Esophagus (tissue), 2 donors: ENCODE measurements around the gene NR4A3. TPM values are rescaled to one million over a fixed set of nuclear protein-coding genes. Genes with fewer than 3 reads are reported as not detected.

Experiments used
- H3K27ac ChIP-seq, 2 donors: one replicate each; pipeline ENCODE4 v1.5.1; 2013; ENCODE audit warnings: low read depth in 2 of 2, mild to moderate bottlenecking in 2 of 2, inconsistent platforms in 1 of 2, low read length in 1 of 2, moderate library complexity in 1 of 2
- H3K27me3 ChIP-seq, 2 donors: one replicate each; pipeline ENCODE4 v1.6.1; 2013; ENCODE audit warnings: low read length in 2 of 2, control low read depth in 1 of 2, mild to moderate bottlenecking in 1 of 2; ENCODE audit not compliant: insufficient read depth in 2 of 2, control insufficient read depth in 1 of 2
- H3K36me3 ChIP-seq, 2 donors: one replicate each; pipeline ENCODE4 v1.6.1; 2013; ENCODE audit warnings: low read length in 1 of 2; ENCODE audit not compliant: control insufficient read depth in 2 of 2, insufficient read depth in 2 of 2
- H3K4me1 ChIP-seq, 2 donors: one replicate each; pipeline ENCODE4 v1.6.1; 2013; ENCODE audit warnings: low read length in 1 of 2; ENCODE audit not compliant: control insufficient read depth in 2 of 2, insufficient read depth in 2 of 2
- H3K4me3 ChIP-seq, 2 donors: one replicate each; pipeline ENCODE4 v1.5.1; 2013; ENCODE audit warnings: low read length in 2 of 2, mild to moderate bottlenecking in 2 of 2, low read depth in 1 of 2, moderate library complexity in 1 of 2
- H3K9me3 ChIP-seq, 2 donors: one replicate each; pipeline ENCODE4 v1.6.1; 2013; ENCODE audit warnings: mild to moderate bottlenecking in 2 of 2, low read depth in 1 of 2, low read length in 1 of 2, moderate library complexity in 1 of 2; ENCODE audit not compliant: control insufficient read depth in 2 of 2, insufficient read depth in 1 of 2
- WGBS, 2 donors: extraction: QIAGEN DNeasy Blood & Tissue Kit; methylation state at CpG; one replicate each; pipeline ENCODE4 v1.1.7; 2013; 5-methylcytosine and 5-hydroxymethylcytosine counted together
- polyA plus RNA-seq, 2 donors: library from polyadenylated mRNA; stranded (reverse); fragments of 200-250 nt; gene quantifications; one replicate each; pipeline ENCODE4 v1.2.3, GENCODE V29; 2013
- donor health status: healthy with polysubstance abuse.
- donor health status: Bipolar disorder and iron deficiency.

The NR4A3 gene
- polyA plus RNA-seq, 2 donors: 0.29 to 0.33 TPM

DNA sequence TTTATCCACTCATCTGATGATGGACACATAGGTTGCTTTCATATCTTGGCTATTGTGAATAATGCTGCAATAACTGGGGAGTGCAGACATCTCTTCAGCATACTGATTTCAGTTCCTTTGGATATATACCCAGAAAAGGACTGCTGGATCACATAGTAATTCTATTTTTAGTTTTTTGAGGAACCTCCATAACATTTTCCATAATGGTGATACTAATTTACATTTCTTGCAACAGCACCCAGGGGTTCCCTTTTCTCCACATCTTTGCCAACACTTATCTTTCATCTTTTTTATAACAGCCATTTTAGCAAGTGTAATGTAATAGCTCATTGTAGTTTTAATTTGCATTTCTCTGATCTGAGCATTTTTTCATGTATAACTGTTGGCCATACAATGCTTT lies 34.1 kb upstream of the NR4A3 start:
- H3K4me1 ChIP-seq: no peaks in the 10 kb centered on the region
- no peak overlapping the region for H3K4me3 ChIP-seq
- H3K36me3 ChIP-seq: no peaks in the 10 kb centered on the region
- no peaks in the 10 kb centered on the region for H3K27me3 ChIP-seq
- H3K9me3 ChIP-seq: no peaks in the 10 kb centered on the region
- no peak overlapping the region for H3K27ac ChIP-seq

DNA sequence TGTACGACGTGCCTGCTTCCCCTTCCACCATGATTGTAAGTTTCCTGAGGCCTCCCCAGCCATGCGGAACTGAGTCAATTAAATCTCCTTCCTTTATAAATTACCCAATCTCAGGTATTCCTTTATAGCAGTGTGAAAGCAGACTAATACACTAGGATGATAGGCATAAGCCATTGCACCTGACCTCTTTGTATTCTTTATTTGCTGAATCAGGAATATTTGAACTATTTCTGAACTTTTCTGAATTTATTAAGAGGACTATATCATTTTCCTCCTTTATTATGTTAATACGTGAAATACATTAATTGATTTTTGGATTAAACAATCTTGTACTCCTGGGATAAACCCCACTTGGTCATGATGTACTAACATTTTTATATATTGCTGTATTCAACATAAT lies 28.2 kb upstream of the NR4A3 start:
- Histone ChIP-seq H3K4me1 (no peaks in the 10 kb centered on the region), H3K9me3 (no peaks in the 10 kb centered on the region), H3K27me3 (no peaks in the 10 kb centered on the region), H3K4me3 (no peak overlapping the region), H3K27ac (no peak overlapping the region), H3K36me3 (no peaks in the 10 kb centered on the region)
- 93 to 95% methylated on average over 4 of the region's 4 CpGs for WGBS, 2 donors

DNA sequence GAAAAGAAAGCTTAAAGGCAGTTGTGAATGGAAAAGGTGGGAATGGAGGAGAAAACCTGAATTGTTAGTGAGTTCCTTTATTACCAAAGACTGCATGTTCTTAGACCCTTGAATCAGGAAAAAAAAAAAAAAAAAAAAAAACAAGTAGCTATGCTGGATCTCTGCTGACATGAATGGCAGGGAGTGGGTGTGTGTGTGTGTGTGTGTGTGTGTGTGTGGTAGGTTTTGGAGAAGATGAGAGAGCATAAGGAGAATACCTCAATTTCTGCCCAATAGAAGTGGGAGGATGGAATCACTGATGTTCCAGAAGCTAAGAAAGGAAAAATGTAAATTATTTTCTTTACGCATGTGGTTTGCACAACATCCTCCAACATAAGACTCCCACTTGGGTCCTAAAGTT lies 25.5 kb upstream of the NR4A3 start:
- H3K9me3 ChIP-seq: no peaks in the 10 kb centered on the region
- 98 to 100% methylated on average over 1 of the region's 1 CpG for WGBS, 2 donors
- H3K27me3 ChIP-seq: no peaks in the 10 kb centered on the region
- no peak overlapping the region for H3K27ac ChIP-seq
- no peaks in the 10 kb centered on the region for H3K4me1 ChIP-seq
- no peak overlapping the region for H3K4me3 ChIP-seq
- no peaks in the 10 kb centered on the region for H3K36me3 ChIP-seq

DNA sequence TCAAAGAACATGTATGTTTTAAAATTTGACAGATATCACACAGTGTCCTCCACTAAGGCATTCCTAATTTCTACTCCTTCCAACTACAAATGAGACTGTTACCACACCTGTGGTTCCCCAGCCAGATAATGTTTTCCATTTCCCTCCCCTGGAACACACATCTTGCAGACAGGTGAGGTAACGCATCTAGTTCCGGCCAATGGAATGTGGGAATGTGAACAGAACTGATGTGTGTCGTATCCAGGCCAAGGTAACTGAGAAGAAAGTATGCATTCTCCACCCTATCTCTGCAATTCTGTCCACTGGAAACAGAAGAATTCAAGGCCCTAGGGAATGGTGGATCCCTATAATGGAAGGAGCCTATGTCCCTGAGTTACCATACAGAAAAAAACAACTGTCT lies 19.9 kb upstream of the NR4A3 start:
- whole genome bisulfite sequencing, 2 donors: 98% methylated on average over 3 of the region's 3 CpGs
- Histone ChIP-seq H3K27ac (no peak overlapping the region), H3K4me3 (no peak overlapping the region), H3K27me3 (no peaks in the 10 kb centered on the region), H3K36me3 (no peaks in the 10 kb centered on the region), H3K4me1 (no peaks in the 10 kb centered on the region), H3K9me3 (no peaks in the 10 kb centered on the region)

DNA sequence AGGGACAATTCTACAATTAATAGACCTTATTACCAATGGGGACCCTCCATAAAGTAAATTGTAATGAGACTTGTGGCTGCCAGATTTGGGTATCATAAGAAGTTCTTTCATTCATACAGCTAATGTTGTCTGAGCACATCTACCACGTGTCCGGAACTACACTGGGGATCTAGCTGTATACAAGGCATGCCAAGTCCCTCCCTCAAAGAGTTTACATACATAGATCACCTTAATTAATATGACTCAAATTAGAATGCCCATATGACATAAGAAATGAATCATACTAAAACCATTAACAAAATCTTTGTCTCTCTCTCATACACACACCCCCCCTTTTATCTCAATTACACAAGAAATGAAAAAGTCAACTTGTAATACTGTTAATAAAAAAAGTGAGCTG lies 18.0 kb upstream of the NR4A3 start:
- no peak overlapping the region for H3K4me3 ChIP-seq
- WGBS, 2 donors: 73 to 88% methylated on average over 2 of the region's 2 CpGs
- no peaks in the 10 kb centered on the region for H3K36me3 ChIP-seq
- H3K27ac ChIP-seq: no peak overlapping the region
- no peaks in the 10 kb centered on the region for H3K27me3 ChIP-seq
- H3K4me1 ChIP-seq: no peaks in the 10 kb centered on the region
- H3K9me3 ChIP-seq: no peaks in the 10 kb centered on the region

DNA sequence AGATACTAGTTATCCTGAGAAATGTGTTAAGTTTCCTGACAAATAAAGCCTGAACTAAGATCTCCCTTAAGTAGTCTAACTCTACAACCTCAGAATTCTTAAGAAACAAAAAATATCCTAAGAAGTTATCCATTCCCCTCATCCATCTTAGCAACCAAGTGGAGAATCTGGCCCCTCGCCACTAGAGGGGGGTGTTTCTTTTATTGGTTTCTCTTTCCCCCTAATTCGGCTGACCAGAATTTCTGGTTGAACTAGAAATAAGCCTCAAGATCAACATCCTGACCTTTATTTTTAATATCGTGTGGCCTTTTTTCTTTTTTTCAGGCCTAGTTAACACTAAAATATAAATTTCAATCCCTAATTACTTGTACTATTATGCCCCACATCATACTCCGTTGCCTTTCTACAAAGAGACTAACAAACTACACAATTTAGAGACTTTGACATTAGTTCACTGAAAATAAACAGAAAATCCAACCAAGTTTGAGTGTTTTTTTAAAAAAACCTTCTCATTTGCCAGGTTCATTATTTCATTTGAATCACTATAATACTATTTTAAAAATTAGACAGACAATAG lies 14.3 kb upstream of the NR4A3 start:
- no peaks in the 10 kb centered on the region for H3K9me3 ChIP-seq
- H3K4me1 ChIP-seq: no peaks in the 10 kb centered on the region
- no peaks in the 10 kb centered on the region for H3K27me3 ChIP-seq
- no peak overlapping the region for H3K27ac ChIP-seq
- no peak overlapping the region for H3K4me3 ChIP-seq
- H3K36me3 ChIP-seq: no peaks in the 10 kb centered on the region
- WGBS, 2 donors: 19 to 22% methylated on average over 4 of the region's 4 CpGs

DNA sequence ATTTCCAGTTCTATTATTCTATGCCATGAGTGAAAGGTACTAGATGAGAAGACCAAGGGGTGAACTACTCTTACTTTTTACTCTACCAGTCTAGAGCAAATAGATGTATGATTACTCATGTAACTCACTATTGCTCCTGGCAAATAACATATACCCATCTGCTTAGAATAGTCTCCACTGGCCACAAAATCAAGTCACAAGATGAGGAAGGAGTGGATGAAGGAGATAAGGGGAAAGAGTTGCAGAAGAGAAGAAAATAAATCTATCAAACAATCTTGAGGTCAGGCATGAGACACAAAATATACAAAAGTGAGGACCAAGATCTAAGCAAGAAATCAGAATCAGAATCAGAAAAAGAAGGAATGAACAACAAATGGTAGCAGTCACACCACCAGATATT lies 13.7 kb upstream of the NR4A3 start:
- no peaks in the 10 kb centered on the region for H3K27me3 ChIP-seq
- no peak overlapping the region for H3K27ac ChIP-seq
- no peak overlapping the region for H3K4me3 ChIP-seq
- H3K9me3 ChIP-seq: no peaks in the 10 kb centered on the region
- no peaks in the 10 kb centered on the region for H3K4me1 ChIP-seq
- H3K36me3 ChIP-seq: no peaks in the 10 kb centered on the region

DNA sequence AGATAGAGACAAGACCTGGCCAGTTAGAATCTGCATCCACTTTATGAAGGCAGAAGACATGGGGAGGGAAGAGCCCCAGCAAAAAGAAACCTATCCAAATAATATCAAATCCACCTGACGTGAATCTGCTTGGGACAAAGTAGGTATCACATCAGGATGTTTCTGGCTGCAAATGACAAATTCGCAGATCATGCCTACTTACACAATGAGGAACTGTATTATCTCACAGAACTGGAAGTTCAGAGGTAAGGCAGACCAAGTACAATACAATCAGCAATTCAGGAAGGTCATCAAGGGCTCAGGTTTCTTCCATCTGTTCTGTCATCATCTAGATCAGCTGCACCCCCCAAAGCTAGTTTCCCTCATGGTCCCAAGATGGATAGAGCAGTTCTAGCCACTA lies 13.2 kb upstream of the NR4A3 start:
- Histone ChIP-seq H3K27ac (no peak overlapping the region), H3K4me1 (no peaks in the 10 kb centered on the region), H3K4me3 (no peak overlapping the region), H3K9me3 (no peaks in the 10 kb centered on the region), H3K36me3 (no peaks in the 10 kb centered on the region), H3K27me3 (no peaks in the 10 kb centered on the region)
- 87 to 91% methylated on average over 2 of the region's 2 CpGs for WGBS, 2 donors

DNA sequence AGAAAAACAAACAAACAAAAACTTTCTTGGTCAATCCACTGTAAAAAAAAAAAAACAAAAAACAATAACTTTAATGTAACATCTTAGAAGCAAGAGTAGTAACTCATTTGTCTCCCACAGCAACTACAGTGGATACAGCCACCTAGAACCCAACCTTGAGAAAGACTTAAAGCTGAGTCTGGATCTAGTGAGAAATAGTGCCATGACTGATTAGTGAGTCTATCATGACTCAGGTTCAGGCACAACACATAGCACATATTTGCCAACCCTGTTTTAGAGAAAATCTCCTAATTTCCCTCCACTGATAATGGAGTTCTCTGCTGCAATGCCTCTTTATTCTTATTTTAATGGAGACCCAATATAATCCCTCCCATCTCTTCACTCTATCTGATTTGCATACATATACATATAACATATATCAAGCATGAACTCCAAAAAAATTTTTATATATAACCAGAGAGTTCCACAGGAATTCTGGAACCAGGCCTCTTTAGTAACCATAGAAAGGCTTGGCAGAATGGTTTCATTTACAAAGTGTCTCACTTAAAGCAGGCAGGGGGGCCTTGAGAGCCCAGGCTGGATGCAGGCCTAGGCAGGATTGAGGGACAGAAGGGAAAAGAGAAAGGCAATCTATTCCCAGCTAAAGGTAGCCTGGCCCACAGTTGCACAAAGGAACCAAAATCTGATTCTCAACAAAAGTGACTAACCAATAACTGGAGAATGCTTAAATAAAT lies 11.9 kb upstream of the NR4A3 start:
- Histone ChIP-seq H3K27ac (no peak overlapping the region), H3K9me3 (no peaks in the 10 kb centered on the region), H3K4me1 (no peaks in the 10 kb centered on the region)

DNA sequence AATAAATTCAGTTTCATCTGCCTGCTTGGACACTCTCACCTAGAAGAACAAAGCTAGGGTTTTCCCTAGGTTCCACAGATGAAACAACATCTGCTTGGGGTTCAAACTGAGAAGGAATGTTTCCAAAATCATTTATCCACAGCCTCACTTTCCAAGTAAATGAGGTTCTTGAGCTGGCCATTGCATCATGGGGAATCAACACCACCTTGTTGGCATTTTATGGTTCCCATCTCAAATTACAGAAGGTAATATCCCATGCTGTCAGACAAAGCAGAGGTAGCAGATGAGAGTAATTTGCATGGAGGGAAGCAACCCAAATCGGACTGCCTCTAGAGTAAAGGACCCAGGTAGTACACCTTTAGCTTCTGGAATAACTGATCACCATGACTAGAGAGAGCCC lies 10.5 kb upstream of the NR4A3 start:
- Histone ChIP-seq H3K4me1 (no peaks in the 10 kb centered on the region), H3K27ac (no peak overlapping the region), H3K9me3 (no peaks in the 10 kb centered on the region), H3K27me3 (no peaks in the 10 kb centered on the region), H3K4me3 (no peak overlapping the region), H3K36me3 (no peaks in the 10 kb centered on the region)
- 0 to 44% methylated on average over 1 of the region's 1 CpG for WGBS, 2 donors

More for the DNA sequence above, 11.9 kb upstream of the NR4A3 start:
- H3K36me3 ChIP-seq: no peaks in the 10 kb centered on the region
- no peak overlapping the region for H3K4me3 ChIP-seq
- H3K27me3 ChIP-seq: no peaks in the 10 kb centered on the region
